Neural cell (in vitro differentiated cells): ENCODE measurements around the gene SSBP3.
A peak's percentile ranks its signal among the peaks of the same experiment; 100 is the strongest.

Experiments
- CTCF ChIP-seq: fragments of 450-650 bp; IDR thresholded peaks from 2 replicates; pipeline ENCODE4 v1.5.1; 2014; ENCODE audit warnings: antibody characterized with exemption, mild to moderate bottlenecking, moderate library complexity; ENCODE audit not compliant: poor library complexity, severe bottlenecking
- EZH2 ChIP-seq: fragments of 200-600, 300-800 bp; shearing (Covaris generic), sonication (generic); IDR thresholded peaks from 2 replicates; pipeline ENCODE4 v1.6.1; 2014; ENCODE audit warnings: antibody characterized with exemption, low read length, borderline replicate concordance, mild to moderate bottlenecking; ENCODE audit not compliant: insufficient read depth, poor library complexity, severe bottlenecking
- MXI1 ChIP-seq: fragments of 450-650 bp; conservative IDR thresholded peaks from 2 replicates; pipeline ENCODE4 v1.6.1; 2014; ENCODE audit warnings: antibody characterized with exemption, mild to moderate bottlenecking; ENCODE audit not compliant: poor library complexity, severe bottlenecking
- POLR2AphosphoS5 ChIP-seq: IDR thresholded peaks from 2 replicates; pipeline ENCODE4 v1.6.1; 2012
- REST ChIP-seq: IDR thresholded peaks from 2 replicates; pipeline ENCODE4 v1.6.1; 2012; ENCODE audit warnings: borderline replicate concordance
- SMC3 ChIP-seq: fragments of 450-650 bp; conservative IDR thresholded peaks from 2 replicates; pipeline ENCODE4 v1.6.1; 2014; ENCODE audit warnings: antibody characterized with exemption, mild to moderate bottlenecking, moderate library complexity; ENCODE audit not compliant: poor library complexity

- TF ChIP-seq POLR2AphosphoS5 = peak; percentile 57
- no peak for TF ChIP-seq CTCF
- peak; percentile 23 for TF ChIP-seq REST
- peak; percentile 39 for TF ChIP-seq MXI1
- TF ChIP-seq SMC3 = peak; percentile 72
- no peak for TF ChIP-seq EZH2
Observed at GRCh38 chr1:54407404-54408146, 1.4 kb upstream of the SSBP3 start.
